H9 (cell line): Measurements from ENCODE around the gene SUOX. TPM values are rescaled to one million over a fixed set of nuclear protein-coding genes. Genes with fewer than 3 reads are reported as not detected.

Experiments
- DNase-seq: peaks from one replicate; pipeline ENCODE4 v3.0.0-alpha.2; 2017
- H2AFZ ChIP-seq: one replicate; pipeline ENCODE4 v1.6.1; 2013; ENCODE audit warnings: mild to moderate bottlenecking, low read length, control low read depth, moderate library complexity
- H2AK5ac ChIP-seq: 2 replicates; pipeline ENCODE4 v1.6.1; 2013; ENCODE audit warnings: low read length, control low read depth, mixed read lengths; ENCODE audit not compliant: insufficient read length
- H2BK120ac ChIP-seq: one replicate; pipeline ENCODE4 v1.6.1; 2013; ENCODE audit warnings: low read depth, mild to moderate bottlenecking, low read length, control low read depth, inconsistent platforms; ENCODE audit not compliant: poor library complexity, severe bottlenecking
- H2BK12ac ChIP-seq: 2 replicates; pipeline ENCODE4 v1.6.1; 2013; ENCODE audit warnings: low read length, control low read depth, mixed read lengths, low read depth; ENCODE audit not compliant: insufficient read length
- H2BK15ac ChIP-seq: 2 replicates; pipeline ENCODE4 v1.6.1; 2013; ENCODE audit warnings: low read depth, low read length, control low read depth
- H2BK20ac ChIP-seq: one replicate; pipeline ENCODE4 v1.6.1; 2013; ENCODE audit warnings: low read depth, mild to moderate bottlenecking, low read length, control low read depth, inconsistent platforms; ENCODE audit not compliant: poor library complexity, severe bottlenecking
- H2BK5ac ChIP-seq: 2 replicates; pipeline ENCODE4 v1.6.1; 2013; ENCODE audit warnings: low read length, control low read depth, mixed read lengths; ENCODE audit not compliant: insufficient read length
- H3K14ac ChIP-seq: 2 replicates; pipeline ENCODE4 v1.6.1; 2013; ENCODE audit warnings: low read length, control low read depth; ENCODE audit not compliant: insufficient read depth
- H3K18ac ChIP-seq: 2 replicates; pipeline ENCODE4 v1.6.1; 2013; ENCODE audit warnings: low read depth, mild to moderate bottlenecking, mixed read lengths, low read length, control low read depth; ENCODE audit not compliant: insufficient read length
- H3K23ac ChIP-seq: 2 replicates; pipeline ENCODE4 v1.6.1; 2013; ENCODE audit warnings: low read length, control low read depth, mixed read lengths, low read depth; ENCODE audit not compliant: insufficient read length
- H3K23me2 ChIP-seq: 2 replicates; pipeline ENCODE4 v1.6.1; 2013; ENCODE audit warnings: low read depth, mild to moderate bottlenecking, mixed read lengths, low read length, control low read depth; ENCODE audit not compliant: insufficient read length, poor library complexity, severe bottlenecking
- H3K27ac ChIP-seq: 2 replicates; pipeline ENCODE4 v1.5.1; 2013; ENCODE audit warnings: low read length, control low read depth, mixed read lengths, low read depth; ENCODE audit not compliant: insufficient read length
- H3K27me3 ChIP-seq: 2 replicates; pipeline ENCODE4 v1.6.1; 2013; ENCODE audit warnings: low read length, control low read depth, inconsistent platforms; ENCODE audit not compliant: insufficient read depth
- H3K4ac ChIP-seq: 2 replicates; pipeline ENCODE4 v1.6.1; 2013; ENCODE audit warnings: low read depth, mild to moderate bottlenecking, control low read depth, inconsistent platforms, low read length, moderate library complexity
- H3K4me1 ChIP-seq: 2 replicates; pipeline ENCODE4 v1.6.1; 2013; ENCODE audit warnings: low read length, control low read depth, inconsistent platforms; ENCODE audit not compliant: insufficient read depth
- H3K4me2 ChIP-seq: 2 replicates; pipeline ENCODE4 v1.6.1; 2013; ENCODE audit warnings: low read length, control low read depth, mixed read lengths; ENCODE audit not compliant: insufficient read length, insufficient read depth
- H3K56ac ChIP-seq: 2 replicates; pipeline ENCODE4 v1.6.1; 2013; ENCODE audit warnings: low read depth, mild to moderate bottlenecking, mixed read lengths, low read length, control low read depth; ENCODE audit not compliant: insufficient read length
- H3K79me1 ChIP-seq: 2 replicates; pipeline ENCODE4 v1.6.1; 2013; ENCODE audit warnings: low read depth, mild to moderate bottlenecking, moderate library complexity, low read length, control low read depth, inconsistent platforms; ENCODE audit not compliant: insufficient read depth, poor library complexity, severe bottlenecking
- H3K79me2 ChIP-seq: 2 replicates; pipeline ENCODE4 v1.6.1; 2013; ENCODE audit warnings: low read length, control low read depth, inconsistent platforms; ENCODE audit not compliant: insufficient read depth
- H3K9ac ChIP-seq: 2 replicates; pipeline ENCODE4 v1.6.1; 2013; ENCODE audit warnings: low read length, control low read depth, mixed read lengths; ENCODE audit not compliant: insufficient read length; ENCODE audit errors: extremely low read depth
- H3K9me3 ChIP-seq: one replicate; pipeline ENCODE4 v1.6.1; 2013; ENCODE audit warnings: low read depth, low read length, inconsistent platforms; ENCODE audit not compliant: control insufficient read depth
- H3T11ph ChIP-seq: one replicate; pipeline ENCODE4 v1.6.1; 2013; ENCODE audit warnings: mild to moderate bottlenecking, low read length, control low read depth, inconsistent platforms
- H4K20me1 ChIP-seq: one replicate; pipeline ENCODE4 v1.6.1; 2013; ENCODE audit not compliant: control insufficient read depth, insufficient read length, insufficient read depth
- H4K5ac ChIP-seq: 2 replicates; pipeline ENCODE4 v1.6.1; 2013; ENCODE audit warnings: low read depth, mild to moderate bottlenecking, mixed read lengths, low read length, control low read depth; ENCODE audit not compliant: insufficient read length
- H4K8ac ChIP-seq: replicated peaks from 2 replicates; pipeline ENCODE4 v1.6.1; 2013; ENCODE audit warnings: low read length, control low read depth, mixed read lengths, low read depth; ENCODE audit not compliant: insufficient read length
- H4K91ac ChIP-seq: 2 replicates; pipeline ENCODE4 v1.6.1; 2013; ENCODE audit warnings: low read depth, mild to moderate bottlenecking, moderate library complexity, mixed read lengths, low read length, control low read depth; ENCODE audit not compliant: insufficient read length
- H3K27ac Mint-ChIP-seq, 3 experiments: 2 replicates in 2 of 3; 3 replicates in 1 of 3; pipeline ENCODE4 v1.8.0; 2020 to 2021; ENCODE audit warnings: mixed read lengths in 3 of 3, mild to moderate bottlenecking in 1 of 3, moderate library complexity in 1 of 3
- H3K27me3 Mint-ChIP-seq: 2 replicates; pipeline ENCODE4 v1.8.0; 2021; ENCODE audit warnings: low read depth, mild to moderate bottlenecking, moderate library complexity, mixed read lengths
- H3K36me3 Mint-ChIP-seq, 3 experiments: 2 replicates in 2 of 3; 3 replicates in 1 of 3; pipeline ENCODE4 v1.8.0; 2020 to 2021; ENCODE audit warnings: low read depth in 3 of 3, mixed read lengths in 3 of 3; ENCODE audit not compliant: insufficient read depth in 1 of 3
- H3K4me1 Mint-ChIP-seq, 2 experiments: 2 replicates each; pipeline ENCODE4 v1.8.0; 2020; ENCODE audit warnings: mixed read lengths in 2 of 2
- H3K4me3 Mint-ChIP-seq, 2 experiments: 2 replicates in 1 of 2; 3 replicates in 1 of 2; pipeline ENCODE4 v1.8.0; 2020 to 2021; ENCODE audit warnings: mild to moderate bottlenecking in 2 of 2, mixed read lengths in 2 of 2, moderate library complexity in 1 of 2
- H3K9me3 Mint-ChIP-seq, 2 experiments: 2 replicates in 1 of 2; 3 replicates in 1 of 2; pipeline ENCODE4 v1.8.0; 2020; ENCODE audit warnings: mild to moderate bottlenecking in 2 of 2, mixed read lengths in 2 of 2, moderate library complexity in 1 of 2
- CTCF ChIP-seq: fragments of 200-600 bp; sonication (generic); conservative IDR thresholded peaks from 3 replicates; pipeline ENCODE4 v1.8.0; 2021; ENCODE audit warnings: antibody characterized with exemption, mild to moderate bottlenecking
- WGBS: extraction: QIAGEN DNeasy Blood & Tissue Kit; methylation state at CpG from one replicate; pipeline ENCODE4 v1.1.7; 2013; ENCODE audit warnings: missing lambda C conversion rate, low lambda C conversion rate, mixed read lengths; ENCODE audit not compliant: insufficient read length; ENCODE audit errors: extremely low coverage; 5-methylcytosine and 5-hydroxymethylcytosine counted together
- total RNA-seq: library from RNA; stranded (reverse); gene quantifications from 2 replicates; pipeline ENCODE4 v1.2.1, GENCODE V29; 2021

The SUOX gene
- total RNA-seq, 1 experiment from 2014 or later: 21.0 TPM

GRCh38 chr12:56053407-56053893 lies 56.4 kb downstream of the SUOX start:
- no peaks in the 10 kb centered on the region for H3K23me2 ChIP-seq
- no peak for DNase-seq
- no peaks in the 10 kb centered on the region for H3K79me1 ChIP-seq
- no peak for TF ChIP-seq CTCF
- no CpG with 5 or more reads among the region's 6 CpGs for WGBS
- no peak overlapping the region for H3K4ac ChIP-seq
- H3K9me3 Mint-ChIP-seq: no peaks in the 10 kb centered on the region
- H3K27me3 Mint-ChIP-seq: no peaks in the 10 kb centered on the region
- no peak overlapping the region for H3K27ac ChIP-seq
- H3K4me3 Mint-ChIP-seq: no peak overlapping the region
- H2BK12ac ChIP-seq: no peak overlapping the region
- H3K4me2 ChIP-seq: no peak overlapping the region
- H4K5ac ChIP-seq: no peak overlapping the region
- no peaks in the 10 kb centered on the region for H3K27me3 ChIP-seq
- no peak overlapping the region for H3K27ac Mint-ChIP-seq
- no peaks in the 10 kb centered on the region for H4K20me1 ChIP-seq
- no peak overlapping the region for H2AK5ac ChIP-seq
- no peak overlapping the region for H4K91ac ChIP-seq
- no peaks in the 10 kb centered on the region for H3K4me1 Mint-ChIP-seq
- no peak overlapping the region for H3K23ac ChIP-seq
- H2BK15ac ChIP-seq: no peak overlapping the region
- H4K8ac ChIP-seq: no peak overlapping the region
- no peak overlapping the region for H2AFZ ChIP-seq
- no peaks in the 10 kb centered on the region for H3K36me3 Mint-ChIP-seq
- H3K79me2 ChIP-seq: no peaks in the 10 kb centered on the region
- H3K4me1 ChIP-seq: no peaks in the 10 kb centered on the region
- no peak overlapping the region for H2BK20ac ChIP-seq
- H3T11ph ChIP-seq: no peak overlapping the region
- H2BK120ac ChIP-seq: no peak overlapping the region
- no peak overlapping the region for H3K14ac ChIP-seq
- no peak overlapping the region for H3K18ac ChIP-seq
- H3K9ac ChIP-seq: no peak overlapping the region
- no peak overlapping the region for H2BK5ac ChIP-seq
- no peaks in the 10 kb centered on the region for H3K9me3 ChIP-seq
- H3K56ac ChIP-seq: no peak overlapping the region

Other genes starting within 250 kb of the SUOX start
- 122 and 127 TPM in 2 replicates for gene SARNP, start 179.6 kb upstream of the SUOX start, total RNA-seq
- gene ORMDL2, start 179.2 kb upstream of the SUOX start, total RNA-seq: 51.3 and 53.1 TPM in 2 replicates
- 33.7 and 37.1 TPM in 2 replicates for gene DNAJC14, start 167.7 kb upstream of the SUOX start, total RNA-seq
- gene MMP19, start 154.3 kb upstream of the SUOX start, total RNA-seq: 1.7 and 2.4 TPM in 2 replicates
- 58.1 and 58.9 TPM in 2 replicates for gene PYM1, start 69.4 kb upstream of the SUOX start, total RNA-seq
- 24.1 and 25.9 TPM in 2 replicates for gene DGKA, start 66.1 kb upstream of the SUOX start, total RNA-seq
- gene PMEL, start 31.2 kb upstream of the SUOX start, total RNA-seq: 71.0 and 72.6 TPM in 2 replicates
- 53.1 and 60.8 TPM in 2 replicates for gene CDK2, start 30.4 kb upstream of the SUOX start, total RNA-seq
- 48.4 and 50.6 TPM in 2 replicates for gene RAB5B, start 23.2 kb upstream of the SUOX start, total RNA-seq
- gene IKZF4, start 23.8 kb downstream of the SUOX start, total RNA-seq: 13.0 and 13.9 TPM in 2 replicates
- 51.9 and 53.5 TPM in 2 replicates for gene RPS26, start 44.6 kb downstream of the SUOX start, total RNA-seq
- gene ERBB3, start 82.9 kb downstream of the SUOX start, total RNA-seq: 51.2 and 56.5 TPM in 2 replicates
- gene PA2G4, start 107.3 kb downstream of the SUOX start, total RNA-seq: 248 TPM in 2 replicates
- gene RPL41, start 119.4 kb downstream of the SUOX start, total RNA-seq: 4,637 and 4,685 TPM in 2 replicates
- 8.9 and 9.4 TPM in 2 replicates for gene ZC3H10, start 121.0 kb downstream of the SUOX start, total RNA-seq
- gene ESYT1, start 131.0 kb downstream of the SUOX start, total RNA-seq: 111 and 112 TPM in 2 replicates
- gene MYL6B, start 155.3 kb downstream of the SUOX start, total RNA-seq: 165 and 168 TPM in 2 replicates
- gene MYL6, start 161.1 kb downstream of the SUOX start, total RNA-seq: 1,181 and 1,197 TPM in 2 replicates
- 85.0 and 86.9 TPM in 2 replicates for gene SMARCC2, start 192.2 kb downstream of the SUOX start, total RNA-seq
- 60.8 and 64.8 TPM in 2 replicates for gene RNF41, start 224.6 kb downstream of the SUOX start, total RNA-seq
- 48.7 and 49.0 TPM in 2 replicates for gene NABP2, start 227.1 kb downstream of the SUOX start, total RNA-seq
- gene SLC39A5, start 232.8 kb downstream of the SUOX start, total RNA-seq: 0.15 TPM in 1 of 2 replicates, not detected in the other